GM10248 (cell line): ENCODE results near the gene SMAD5.

Experiments used
- CTCF ChIA-PET: fragments of 300-600 bp; sonication (Branson Sonifier 250); formaldehyde crosslinking; extraction: SDS; loops from one replicate; lab custom pipeline; 2021; ENCODE audit warnings: antibody characterized with exemption; lab: Yijun Ruan, JAX
- POLR2A ChIA-PET: fragments of 350-650 bp; sonication (Branson Sonifier 250); formaldehyde crosslinking; extraction: SDS; loops from one replicate; lab custom pipeline; 2020; ENCODE audit warnings: antibody characterized with exemption; lab: Yijun Ruan, JAX
- DNase-seq: peaks from one replicate; pipeline ENCODE4 v3.0.0; 2012; ENCODE audit errors: extremely low spot score
- CTCF ChIP-seq: IDR thresholded peaks from 2 replicates; pipeline ENCODE4 v1.5.1; 2012; ENCODE audit warnings: mild to moderate bottlenecking, low read depth; ENCODE audit errors: extremely low read depth, missing control alignments, control extremely low read depth

The SMAD5 gene

GRCh38 chr5:136212252-136212721 is 79.6 kb downstream of the SMAD5 start:
- TF ChIP-seq CTCF = peak; percentile 86

DNA sequence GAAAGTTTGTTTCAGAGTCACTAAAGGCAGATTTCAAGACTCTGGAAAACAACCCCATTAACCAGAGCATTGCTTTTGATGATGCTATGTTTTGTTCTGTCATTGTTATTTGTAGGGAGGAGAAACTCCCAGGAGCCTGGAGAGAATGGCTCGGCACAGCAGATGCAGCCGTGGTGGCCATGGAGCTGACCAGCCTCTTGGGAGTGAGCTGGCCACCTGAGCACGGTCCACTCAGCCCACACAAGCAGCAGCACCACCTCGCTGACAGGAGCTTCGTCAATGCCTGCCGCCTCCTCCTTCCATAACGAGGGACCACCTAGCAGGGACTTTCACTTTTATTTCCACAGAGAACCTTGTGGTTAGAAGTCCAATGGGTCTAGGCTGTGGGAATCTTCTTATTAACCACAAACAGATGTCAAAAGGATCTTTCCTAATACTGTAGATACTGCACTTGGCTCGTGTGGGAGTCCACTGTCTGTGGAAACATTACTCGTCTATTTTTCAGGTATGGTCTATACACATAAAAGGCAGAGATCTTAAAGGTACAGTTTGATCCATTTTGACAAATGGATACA is 81.4 kb downstream of the SMAD5 start:
- CTCF ChIA-PET = interaction anchor here (1.0 to 4.8 kb wide), 8 partner anchors 8 to 323 kb away, joined by 3 to 50 read pairs (median 8); no protein-coding TSS in a partner anchor
- no peak for DNase-seq

More at GRCh38 chr5:136212252-136212721, 79.6 kb downstream of the SMAD5 start:
- ChIA-PET POLR2A (no interaction called here), CTCF (interaction anchor here (0.6 to 4.8 kb wide), 36 partner anchors 8 to 650 kb away, joined by 3 to 50 read pairs (median 4); partner anchors contain the start of genes SMAD5 and SMIM32)
- DNase-seq = peak; percentile 82

DNA sequence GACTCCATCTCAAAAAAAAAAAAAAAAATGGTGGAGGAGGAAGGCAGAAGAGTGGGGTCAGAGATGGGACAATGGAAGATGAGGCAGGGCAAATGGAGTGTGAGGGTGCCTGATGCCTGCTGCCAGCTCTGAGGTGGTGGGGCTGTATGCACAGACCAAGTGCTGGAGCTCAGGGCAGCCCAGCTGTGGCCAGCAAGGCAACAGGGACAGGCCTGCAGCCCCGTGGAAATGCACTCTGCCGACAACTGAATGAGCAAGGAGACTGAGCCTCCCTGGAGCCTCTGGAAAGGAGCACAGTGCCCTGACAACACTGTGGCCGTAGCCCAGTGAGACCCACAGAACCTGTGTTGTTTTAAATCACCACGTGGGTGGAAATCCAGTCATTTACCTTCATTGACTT is 83.2 kb downstream of the SMAD5 start:
- ChIA-PET CTCF (no interaction called here), POLR2A (no interaction called here)
- TF ChIP-seq CTCF = no peak
- no peak for DNase-seq

More for the DNA sequence above, 81.4 kb downstream of the SMAD5 start:
- POLR2A ChIA-PET = no interaction called here
- TF ChIP-seq CTCF = no peak

GRCh38 chr5:136216230-136216629 is 83.6 kb downstream of the SMAD5 start:
- POLR2A ChIA-PET = no interaction called here
- TF ChIP-seq CTCF = no peak
- CTCF ChIA-PET = no interaction called here
- DNase-seq = no peak

- no peak for TF ChIP-seq CTCF
- POLR2A ChIA-PET = no interaction called here
- no peak for DNase-seq
- CTCF ChIA-PET = no interaction called here
Measured at GRCh38 chr5:136221340-136221739, 88.7 kb downstream of the SMAD5 start.

DNA sequence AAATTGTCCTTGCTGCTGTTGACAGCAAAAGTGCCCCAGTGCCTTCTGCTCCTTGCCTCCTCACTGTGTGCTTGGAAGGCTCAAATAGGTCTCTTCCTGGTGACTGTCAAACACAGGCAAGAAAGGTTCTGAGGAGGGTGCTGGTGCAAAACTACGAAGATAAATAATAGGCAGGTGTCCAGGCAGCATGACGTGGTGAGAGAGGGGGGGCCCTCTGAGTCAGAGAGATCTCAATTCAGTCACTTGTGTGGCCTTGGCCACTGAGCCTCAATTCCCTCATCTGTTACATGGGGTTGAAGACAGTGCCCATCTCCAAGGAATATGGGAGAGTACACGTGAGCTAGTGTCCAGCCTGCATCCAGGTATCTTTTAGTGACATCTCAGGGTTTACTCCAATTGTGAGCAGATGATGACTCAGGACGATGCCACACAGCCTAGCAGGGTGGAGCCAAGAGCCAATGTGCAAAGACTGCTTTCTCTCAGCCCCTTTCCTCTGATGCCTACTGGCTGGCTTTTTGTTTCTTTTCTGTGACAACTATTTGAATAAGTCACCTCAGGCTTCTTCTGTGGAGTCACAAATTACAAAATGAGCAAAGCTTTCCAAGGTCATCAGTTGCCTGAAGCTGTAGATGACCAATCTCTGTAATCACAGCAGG is 90.1 kb downstream of the SMAD5 start:
- no peak for TF ChIP-seq CTCF
- DNase-seq = no peak
- ChIA-PET CTCF (interaction anchor here (1.1 to 1.5 kb wide), 2 partner anchors 9 to 11 kb away, joined by 3 to 5 read pairs; no protein-coding TSS in a partner anchor), POLR2A (no interaction called here)
